Osteocyte (in vitro differentiated cells): ENCODE measurements around the gene PRAF2. TPM values are rescaled to one million over a fixed set of nuclear protein-coding genes. Genes with fewer than 3 reads are reported as not detected.

ENCODE experiments used
- DNase-seq: peaks from one replicate; pipeline ENCODE4 v3.0.0; 2021; ENCODE audit warnings: mixed read lengths; ENCODE audit not compliant: unreplicated experiment; ENCODE audit errors: extremely low spot score
- H3K27ac Mint-ChIP-seq: one replicate; pipeline ENCODE4 v1.8.0; 2021; ENCODE audit warnings: mild to moderate bottlenecking, mixed read lengths; ENCODE audit not compliant: unreplicated experiment
- H3K27me3 Mint-ChIP-seq: one replicate; pipeline ENCODE4 v1.8.0; 2021; ENCODE audit warnings: mixed read lengths; ENCODE audit not compliant: unreplicated experiment
- H3K36me3 Mint-ChIP-seq: one replicate; pipeline ENCODE4 v1.8.0; 2021; ENCODE audit warnings: mixed read lengths; ENCODE audit not compliant: unreplicated experiment
- H3K4me1 Mint-ChIP-seq: one replicate; pipeline ENCODE4 v1.8.0; 2021; ENCODE audit warnings: mixed read lengths; ENCODE audit not compliant: unreplicated experiment
- H3K4me3 Mint-ChIP-seq: one replicate; pipeline ENCODE4 v1.8.0; 2021; ENCODE audit warnings: mild to moderate bottlenecking, moderate library complexity, mixed read lengths; ENCODE audit not compliant: unreplicated experiment
- H3K9me3 Mint-ChIP-seq: one replicate; pipeline ENCODE4 v1.8.0; 2021; ENCODE audit warnings: mixed read lengths; ENCODE audit not compliant: unreplicated experiment
- total RNA-seq: library from RNA; stranded (reverse); gene quantifications from 2 replicates; pipeline ENCODE4 v1.2.1, GENCODE V29; 2021
- TF ChIP-seq, protein P1 (sequence below): fragments of 200-600 bp; sonication (generic); IDR thresholded peaks from 2 replicates; pipeline ENCODE4 v1.5.0; 2021; ENCODE audit warnings: antibody characterized with exemption, mild to moderate bottlenecking, moderate library complexity

Gene PRAF2
- total RNA-seq, 1 donor from 2014 or later: 55.3 TPM

DNA sequence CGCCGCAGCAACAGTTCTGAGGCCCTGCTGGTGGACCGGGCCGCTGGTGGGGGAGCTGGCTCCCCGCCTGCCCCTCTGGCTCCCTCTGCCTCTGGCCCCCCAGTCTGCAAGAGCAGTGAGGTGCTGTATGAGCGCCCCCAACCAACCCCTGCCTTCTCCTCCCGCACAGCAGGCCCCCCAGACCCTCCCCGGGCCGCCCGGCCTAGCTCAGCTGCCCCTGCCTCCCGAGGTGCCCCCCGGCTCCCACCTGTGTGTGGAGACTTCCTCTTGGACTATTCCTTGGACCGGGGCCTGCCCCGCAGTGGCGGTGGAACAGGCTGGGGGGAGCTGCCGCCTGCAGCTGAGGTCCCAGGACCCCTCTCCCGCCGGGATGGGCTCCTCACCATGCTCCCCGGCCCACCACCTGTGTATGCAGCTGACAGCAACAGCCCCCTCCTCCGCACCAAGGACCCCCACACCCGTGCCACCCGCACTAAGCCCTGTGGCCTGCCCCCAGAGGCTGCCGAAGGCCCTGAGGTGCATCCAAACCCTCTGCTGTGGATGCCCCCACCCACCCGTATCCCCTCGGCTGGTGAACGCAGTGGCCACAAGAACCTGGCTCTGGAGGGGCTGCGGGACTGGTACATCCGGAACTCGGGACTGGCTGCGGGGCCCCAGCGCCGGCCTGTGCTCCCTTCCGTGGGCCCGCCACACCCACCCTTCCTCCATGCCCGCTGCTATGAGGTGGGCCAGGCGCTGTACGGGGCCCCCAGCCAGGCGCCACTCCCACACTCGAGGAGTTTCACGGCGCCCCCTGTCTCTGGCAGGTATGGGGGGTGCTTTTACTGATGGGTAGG is 6.3 kb downstream of the PRAF2 start:
- H3K9me3 Mint-ChIP-seq: no peaks in the 10 kb centered on the region
- no peak overlapping the region for H3K27ac Mint-ChIP-seq
- H3K36me3 Mint-ChIP-seq: no peaks in the 10 kb centered on the region
- TF ChIP-seq, protein P1, sequence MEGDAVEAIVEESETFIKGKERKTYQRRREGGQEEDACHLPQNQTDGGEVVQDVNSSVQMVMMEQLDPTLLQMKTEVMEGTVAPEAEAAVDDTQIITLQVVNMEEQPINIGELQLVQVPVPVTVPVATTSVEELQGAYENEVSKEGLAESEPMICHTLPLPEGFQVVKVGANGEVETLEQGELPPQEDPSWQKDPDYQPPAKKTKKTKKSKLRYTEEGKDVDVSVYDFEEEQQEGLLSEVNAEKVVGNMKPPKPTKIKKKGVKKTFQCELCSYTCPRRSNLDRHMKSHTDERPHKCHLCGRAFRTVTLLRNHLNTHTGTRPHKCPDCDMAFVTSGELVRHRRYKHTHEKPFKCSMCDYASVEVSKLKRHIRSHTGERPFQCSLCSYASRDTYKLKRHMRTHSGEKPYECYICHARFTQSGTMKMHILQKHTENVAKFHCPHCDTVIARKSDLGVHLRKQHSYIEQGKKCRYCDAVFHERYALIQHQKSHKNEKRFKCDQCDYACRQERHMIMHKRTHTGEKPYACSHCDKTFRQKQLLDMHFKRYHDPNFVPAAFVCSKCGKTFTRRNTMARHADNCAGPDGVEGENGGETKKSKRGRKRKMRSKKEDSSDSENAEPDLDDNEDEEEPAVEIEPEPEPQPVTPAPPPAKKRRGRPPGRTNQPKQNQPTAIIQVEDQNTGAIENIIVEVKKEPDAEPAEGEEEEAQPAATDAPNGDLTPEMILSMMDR: no peak
- H3K27me3 Mint-ChIP-seq: no peaks in the 10 kb centered on the region
- no peak overlapping the region for H3K4me3 Mint-ChIP-seq
- no peak for DNase-seq
- peaks cover 3% of the 10 kb centered on the region for H3K4me1 Mint-ChIP-seq

DNA sequence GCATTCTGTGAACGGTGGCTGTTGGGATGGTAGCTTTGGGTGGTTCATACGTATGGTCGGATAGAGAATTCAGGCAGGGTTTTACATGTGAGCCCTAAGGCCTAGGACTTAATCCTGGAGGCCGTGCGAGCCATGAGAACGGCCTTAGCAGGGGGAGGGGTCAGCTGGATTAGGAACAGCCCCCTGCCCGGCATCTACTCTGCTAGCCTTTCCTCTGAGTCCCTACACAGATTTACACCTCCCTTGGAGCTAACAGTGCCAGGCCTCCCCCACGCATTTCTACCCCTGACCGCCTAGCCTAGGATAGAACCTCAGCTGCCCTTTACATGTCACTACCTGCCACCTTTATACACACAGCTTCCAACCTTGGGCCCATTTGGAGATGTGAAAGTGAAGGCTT is 7.1 kb downstream of the PRAF2 start:
- Mint-ChIP-seq H3K4me1 (no peaks in the 10 kb centered on the region), H3K4me3 (no peak overlapping the region), H3K27ac (no peak overlapping the region), H3K36me3 (no peaks in the 10 kb centered on the region), H3K9me3 (no peaks in the 10 kb centered on the region), H3K27me3 (no peaks in the 10 kb centered on the region)
- DNase-seq: no peak
- TF ChIP-seq, protein P1: no peak

- Mint-ChIP-seq H3K9me3 (peaks cover 3% of the 10 kb centered on the region), H3K4me3 (no peak overlapping the region), H3K27ac (no peak overlapping the region), H3K36me3 (no peaks in the 10 kb centered on the region), H3K4me1 (no peaks in the 10 kb centered on the region), H3K27me3 (no peaks in the 10 kb centered on the region)
- TF ChIP-seq, protein P1: no peak
- no peak for DNase-seq
Observed at GRCh38 chrX:49066278-49066677, 7.5 kb downstream of the PRAF2 start.

- no peaks in the 10 kb centered on the region for H3K4me1 Mint-ChIP-seq
Observed at GRCh38 chrX:49064735-49065134, 9.1 kb downstream of the PRAF2 start.

DNA sequence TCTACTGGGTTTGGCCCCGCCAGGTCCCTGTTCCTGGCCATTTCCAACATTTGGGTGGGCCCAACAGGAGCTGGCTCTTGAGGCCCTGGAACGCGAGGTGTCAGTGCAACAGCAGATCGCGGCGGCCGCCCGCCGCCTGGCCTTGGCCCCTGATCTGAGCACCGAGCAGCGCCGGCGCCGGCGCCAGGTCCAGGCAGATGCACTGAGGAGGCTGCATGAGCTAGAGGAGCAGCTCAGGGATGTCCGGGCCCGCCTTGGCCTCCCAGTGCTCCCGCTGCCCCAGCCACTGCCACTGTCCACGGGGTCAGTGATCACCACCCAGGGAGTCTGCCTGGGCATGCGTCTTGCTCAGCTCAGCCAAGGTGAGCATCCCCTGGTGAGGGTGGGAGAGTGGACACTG is 9.5 kb downstream of the PRAF2 start:
- Mint-ChIP-seq H3K36me3 (no peaks in the 10 kb centered on the region), H3K9me3 (peaks cover 3% of the 10 kb centered on the region), H3K4me1 (no peaks in the 10 kb centered on the region), H3K27me3 (no peaks in the 10 kb centered on the region), H3K4me3 (no peak overlapping the region), H3K27ac (no peak overlapping the region)
- TF ChIP-seq, protein P1: no peak
- DNase-seq: no peak

More at GRCh38 chrX:49064735-49065134, 9.1 kb downstream of the PRAF2 start:
- Mint-ChIP-seq H3K27me3 (no peaks in the 10 kb centered on the region), H3K4me3 (no peak overlapping the region), H3K36me3 (no peaks in the 10 kb centered on the region), H3K9me3 (peaks cover 3% of the 10 kb centered on the region), H3K27ac (no peak overlapping the region)
- DNase-seq: no peak
- TF ChIP-seq, protein P1: no peak
